ENCODE results near the gene PLD1. TPM values are rescaled to one million over a fixed set of nuclear protein-coding genes. Genes with fewer than 3 reads are reported as not detected.

The PLD1 gene
- total RNA-seq, 4 donors from 2014 or later, result 7.0 to 17.1 (median 13.6) TPM

GRCh38 chr3:171743327-171744157, 66.7 kb downstream of the PLD1 start:
- Histone ChIP-seq H3K36me3 (peaks cover 0 to 6% of the 10 kb centered on the region in 2 donors), H3K27ac (no peak overlapping the region), H3K4me3 (no peak overlapping the region), H3K27me3 (no peaks in the 10 kb centered on the region), H3K9me3 (no peaks in the 10 kb centered on the region), H3K4me1 (peaks cover 0 to 4% (median 4%) of the 10 kb centered on the region in 3 donors)
- TF ChIP-seq POLR2A (IDR thresholded peaks at IDR 0.05), result no peak
- TF ChIP-seq EP300 (IDR thresholded peaks at IDR 0.05), result no peak
- TF ChIP-seq, protein P1, sequence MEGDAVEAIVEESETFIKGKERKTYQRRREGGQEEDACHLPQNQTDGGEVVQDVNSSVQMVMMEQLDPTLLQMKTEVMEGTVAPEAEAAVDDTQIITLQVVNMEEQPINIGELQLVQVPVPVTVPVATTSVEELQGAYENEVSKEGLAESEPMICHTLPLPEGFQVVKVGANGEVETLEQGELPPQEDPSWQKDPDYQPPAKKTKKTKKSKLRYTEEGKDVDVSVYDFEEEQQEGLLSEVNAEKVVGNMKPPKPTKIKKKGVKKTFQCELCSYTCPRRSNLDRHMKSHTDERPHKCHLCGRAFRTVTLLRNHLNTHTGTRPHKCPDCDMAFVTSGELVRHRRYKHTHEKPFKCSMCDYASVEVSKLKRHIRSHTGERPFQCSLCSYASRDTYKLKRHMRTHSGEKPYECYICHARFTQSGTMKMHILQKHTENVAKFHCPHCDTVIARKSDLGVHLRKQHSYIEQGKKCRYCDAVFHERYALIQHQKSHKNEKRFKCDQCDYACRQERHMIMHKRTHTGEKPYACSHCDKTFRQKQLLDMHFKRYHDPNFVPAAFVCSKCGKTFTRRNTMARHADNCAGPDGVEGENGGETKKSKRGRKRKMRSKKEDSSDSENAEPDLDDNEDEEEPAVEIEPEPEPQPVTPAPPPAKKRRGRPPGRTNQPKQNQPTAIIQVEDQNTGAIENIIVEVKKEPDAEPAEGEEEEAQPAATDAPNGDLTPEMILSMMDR (IDR thresholded peaks at IDR 0.05), result no peak
- no peak for TF ChIP-seq POLR2AphosphoS5 (IDR thresholded peaks at IDR 0.05)
- 88 to 98% methylated on average over 5 to 7 of the region's 10 CpGs for WGBS, 2 donors (ENCODE audit: low coverage in 1 of 2)
- ATAC-seq, result no peak

DNA sequence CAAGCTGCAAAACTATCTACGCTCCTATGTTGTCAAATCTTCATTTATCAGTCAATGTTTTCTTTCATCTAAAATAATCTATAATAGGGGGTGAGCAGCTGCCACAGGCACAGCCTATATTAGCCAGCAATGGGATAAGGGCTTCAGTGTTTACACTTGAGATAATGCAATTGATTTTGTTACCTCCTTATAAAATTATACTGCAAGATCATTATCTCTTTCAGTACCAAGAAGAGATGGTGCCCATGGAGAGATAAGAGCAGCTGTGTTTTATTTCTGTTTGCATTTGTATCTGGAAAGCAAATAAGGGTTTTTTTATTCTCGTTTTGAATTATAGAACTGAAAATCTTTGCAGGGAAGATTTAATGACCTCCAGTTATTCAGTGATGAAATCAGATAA, 68.9 kb downstream of the PLD1 start:
- Histone ChIP-seq H3K27ac (no peak overlapping the region), H3K4me1 (no peaks in the 10 kb centered on the region), H3K27me3 (no peaks in the 10 kb centered on the region), H3K9me3 (no peaks in the 10 kb centered on the region), H3K4me3 (no peak overlapping the region), H3K36me3 (peaks cover 0 to 12% of the 10 kb centered on the region in 2 donors)
- TF ChIP-seq, protein P1 (IDR thresholded peaks at IDR 0.05), result no peak
- TF ChIP-seq EP300 (IDR thresholded peaks at IDR 0.05), result no peak
- TF ChIP-seq POLR2A (IDR thresholded peaks at IDR 0.05), result no peak
- TF ChIP-seq POLR2AphosphoS5 (IDR thresholded peaks at IDR 0.05), result no peak
- ATAC-seq, result no peak
- 65 to 77% methylated on average over 2 of the region's 2 CpGs for WGBS, 2 donors (ENCODE audit: low coverage in 1 of 2)

GRCh38 chr3:171736556-171736955, 73.7 kb downstream of the PLD1 start:
- TF ChIP-seq POLR2A (IDR thresholded peaks at IDR 0.05) (no peak), POLR2AphosphoS5 (IDR thresholded peaks at IDR 0.05) (no peak), EP300 (IDR thresholded peaks at IDR 0.05) (no peak)
- TF ChIP-seq, protein P1 (IDR thresholded peaks at IDR 0.05), result no peak
- peaks cover 3 to 14% of the 10 kb centered on the region in 2 donors for H3K36me3 ChIP-seq
- ATAC-seq, result no peak

GRCh38 chr3:171733561-171733960, 76.7 kb downstream of the PLD1 start:
- no peak for ATAC-seq
- Histone ChIP-seq H3K4me3 (no peak overlapping the region), H3K4me1 (peaks cover 0 to 21% (median 0%) of the 10 kb centered on the region in 3 donors), H3K9me3 (no peaks in the 10 kb centered on the region), H3K27ac (no peak overlapping the region), H3K36me3 (peaks cover 3 to 14% of the 10 kb centered on the region in 2 donors), H3K27me3 (no peaks in the 10 kb centered on the region)
- no peak for TF ChIP-seq POLR2A (IDR thresholded peaks at IDR 0.05)
- TF ChIP-seq, protein P1 (IDR thresholded peaks at IDR 0.05), result no peak
- TF ChIP-seq EP300 (IDR thresholded peaks at IDR 0.05), result no peak
- no peak for TF ChIP-seq POLR2AphosphoS5 (IDR thresholded peaks at IDR 0.05)

More at GRCh38 chr3:171736556-171736955, 73.7 kb downstream of the PLD1 start:
- H3K27me3 ChIP-seq, result no peaks in the 10 kb centered on the region
- no peaks in the 10 kb centered on the region for H3K9me3 ChIP-seq
- 80 to 100% methylated on average over 1 of the region's 2 CpGs for WGBS, 2 donors (ENCODE audit: low coverage in 1 of 2)
- no peak overlapping the region for H3K4me3 ChIP-seq
- peaks cover 0 to 18% (median 0%) of the 10 kb centered on the region in 3 donors for H3K4me1 ChIP-seq
- H3K27ac ChIP-seq, result no peak overlapping the region

DNA sequence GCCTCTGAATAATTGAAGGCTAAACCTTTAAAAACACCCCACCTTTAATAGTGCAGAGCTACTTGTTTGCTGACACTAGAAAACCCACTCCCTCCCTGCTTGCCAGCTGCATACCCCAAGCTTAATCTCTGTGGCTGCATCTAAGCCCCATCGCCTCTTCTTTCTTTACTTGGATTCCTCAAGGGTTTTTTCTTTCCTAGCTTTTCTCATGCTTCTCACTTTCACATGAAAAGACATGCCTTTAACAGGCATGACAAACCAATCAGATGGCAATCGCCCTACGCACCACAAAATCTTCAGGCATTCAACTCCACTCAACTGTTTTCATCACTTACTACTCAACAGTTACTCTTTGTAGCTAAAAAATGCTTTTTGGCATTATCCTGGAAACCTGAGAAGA, 77.5 kb downstream of the PLD1 start:
- Histone ChIP-seq H3K9me3 (no peaks in the 10 kb centered on the region), H3K4me1 (peaks cover 0 to 21% (median 0%) of the 10 kb centered on the region in 3 donors), H3K4me3 (no peak overlapping the region), H3K27ac (no peak overlapping the region), H3K27me3 (no peaks in the 10 kb centered on the region), H3K36me3 (peaks cover 3 to 20% of the 10 kb centered on the region in 2 donors)
- no peak for ATAC-seq
- 98 to 100% methylated on average over 3 of the region's 3 CpGs for whole genome bisulfite sequencing, 2 donors (ENCODE audit: low coverage in 1 of 2)
- TF ChIP-seq POLR2AphosphoS5 (IDR thresholded peaks at IDR 0.05) (no peak), POLR2A (IDR thresholded peaks at IDR 0.05) (no peak), EP300 (IDR thresholded peaks at IDR 0.05) (no peak)
- TF ChIP-seq, protein P1 (IDR thresholded peaks at IDR 0.05), result no peak

All from gastroesophageal sphincter (tissue), 4 donors.